DMS153 treated with DMSO at 0.1 percent for 48 hours (cell line): ENCODE results near the gene SELENON.

Experiments
- DNase-seq: peaks from one replicate; lab custom pipeline; 2025; ENCODE audit not compliant: unreplicated experiment; lab: John Stamatoyannopoulos, UW

SELENON gene

DNA sequence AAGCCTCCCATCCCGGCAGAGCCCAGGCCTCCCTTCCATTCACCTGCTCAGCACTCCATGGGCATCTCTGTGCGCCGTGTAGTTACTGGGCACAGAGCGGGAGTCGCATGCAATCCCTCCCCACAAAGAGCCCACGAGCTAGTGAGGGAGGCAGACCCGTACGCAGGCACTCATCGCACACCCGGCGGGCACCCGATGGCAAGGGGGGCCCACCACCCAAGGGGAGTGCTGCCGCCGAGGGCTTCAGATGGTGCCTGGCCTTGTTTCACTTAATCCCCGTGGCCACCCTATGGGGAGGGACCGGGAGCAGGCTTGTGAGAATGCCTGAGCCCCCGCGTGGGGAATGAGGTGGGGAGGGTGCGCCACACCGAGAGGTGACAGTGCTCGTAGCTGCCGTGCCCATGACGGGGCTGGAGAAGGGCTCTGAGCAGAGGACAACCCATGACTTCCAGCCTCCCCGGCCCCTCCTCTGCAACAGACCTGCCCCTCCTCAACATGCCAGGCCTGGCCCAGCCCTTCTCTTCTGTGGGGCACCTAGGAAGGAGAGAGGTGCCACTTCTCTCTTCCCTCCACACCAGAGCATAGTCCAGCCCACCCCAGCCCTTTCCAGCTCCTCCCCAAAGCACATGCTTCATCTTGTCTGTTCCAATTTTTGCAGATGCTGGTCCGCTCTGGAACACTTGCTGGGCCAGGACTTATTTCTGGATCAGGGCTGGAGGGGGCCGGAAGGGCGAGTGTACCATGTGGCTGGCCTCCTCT, 30.2 kb upstream of the SELENON start:
- no peak for DNase-seq

DNA sequence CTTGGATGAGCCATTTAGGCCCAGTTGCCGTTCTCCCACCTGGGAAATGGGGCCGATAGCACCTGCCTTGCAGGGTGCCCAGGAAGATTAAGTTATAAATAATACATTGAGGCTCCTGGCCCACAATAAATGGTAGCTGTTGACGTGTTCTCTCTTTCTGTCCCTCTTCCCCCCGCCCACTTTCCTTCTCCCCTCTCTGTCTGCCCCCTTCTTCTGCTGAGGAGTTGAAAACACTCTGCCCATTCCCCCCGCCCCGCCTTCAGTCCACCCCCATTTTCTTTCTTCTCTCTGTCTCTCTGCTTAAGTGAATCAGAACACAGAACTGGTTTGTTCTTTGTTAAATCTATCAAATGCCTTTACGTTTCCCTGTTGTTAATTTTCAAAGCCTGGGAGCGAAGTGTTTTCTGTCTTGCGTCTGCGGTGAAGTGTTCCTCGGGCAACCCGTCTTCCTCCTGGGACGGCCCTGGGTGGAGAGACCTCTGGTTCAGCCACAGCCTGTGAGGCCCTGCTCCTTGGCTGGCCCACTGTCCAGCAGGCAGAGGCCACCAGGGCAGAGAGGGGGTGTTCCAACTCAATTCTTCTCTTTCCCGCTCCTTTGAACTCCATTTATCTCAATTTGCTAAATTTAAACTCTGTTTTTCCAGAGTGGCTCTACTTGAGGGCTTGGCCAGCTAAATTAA, 29.3 kb upstream of the SELENON start:
- DNase-seq, result no peak

DNA sequence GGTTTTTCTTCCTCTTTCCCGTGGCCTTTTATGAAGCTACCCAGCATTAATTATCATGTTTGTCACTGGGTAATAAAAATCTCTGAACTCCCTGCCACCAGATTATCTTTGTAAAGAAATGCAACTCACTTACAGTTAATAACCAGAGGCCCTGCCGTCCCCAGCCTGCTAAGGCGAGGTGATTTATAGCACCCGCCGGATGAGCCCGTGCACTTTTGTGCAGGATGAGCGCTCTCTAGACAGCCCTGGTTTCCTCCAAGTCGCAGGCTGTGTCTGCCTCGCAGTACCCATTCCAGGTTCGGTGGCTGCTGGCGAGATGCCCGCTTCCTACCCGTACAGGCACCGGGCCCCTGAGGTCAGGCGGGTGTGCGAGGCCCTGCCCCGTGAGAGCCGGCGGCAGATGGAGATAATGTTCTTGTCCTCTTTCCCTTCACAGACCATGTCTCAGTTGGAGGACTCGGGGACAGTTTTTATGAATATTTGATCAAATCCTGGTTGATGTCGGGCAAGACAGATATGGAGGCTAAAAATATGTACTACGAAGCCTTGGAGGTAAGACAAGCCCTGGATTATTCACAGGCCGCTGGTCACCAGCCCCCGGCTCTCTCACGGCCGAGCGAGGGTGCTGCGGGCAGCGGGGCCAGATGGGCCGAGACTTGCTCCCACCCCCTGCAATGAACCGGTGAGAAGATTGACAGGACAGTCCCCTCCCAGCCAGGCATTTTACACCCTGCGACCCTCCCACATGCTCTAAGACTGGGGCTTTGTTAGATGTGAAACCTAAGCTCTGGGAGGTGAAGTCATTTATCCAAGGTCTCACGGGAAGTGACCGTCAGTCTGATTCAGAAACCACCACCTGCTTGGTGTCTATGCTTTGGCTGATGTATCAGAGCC, 28.5 kb upstream of the SELENON start:
- DNase-seq, result peak; percentile 71

DNA sequence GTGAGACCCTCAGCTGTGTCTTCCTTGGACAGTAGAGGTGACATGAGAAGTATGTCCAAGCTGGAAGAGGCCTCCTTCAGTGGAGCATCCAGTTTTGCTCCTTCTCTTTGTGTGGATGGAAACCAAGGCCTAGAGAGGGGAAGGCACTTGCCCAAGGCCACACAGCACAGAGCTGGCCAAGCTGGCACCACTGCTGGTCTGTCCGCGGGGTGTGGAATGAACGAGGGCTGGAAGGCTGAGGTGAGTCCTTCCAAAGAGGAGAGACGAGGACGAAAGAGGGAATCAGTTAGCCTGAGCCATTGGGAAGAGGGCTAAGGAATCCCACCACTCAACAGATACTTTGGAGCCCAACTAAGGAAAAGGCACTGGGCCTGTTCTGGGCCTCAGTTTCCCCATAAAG, 27.8 kb upstream of the SELENON start:
- DNase-seq, result no peak

DNA sequence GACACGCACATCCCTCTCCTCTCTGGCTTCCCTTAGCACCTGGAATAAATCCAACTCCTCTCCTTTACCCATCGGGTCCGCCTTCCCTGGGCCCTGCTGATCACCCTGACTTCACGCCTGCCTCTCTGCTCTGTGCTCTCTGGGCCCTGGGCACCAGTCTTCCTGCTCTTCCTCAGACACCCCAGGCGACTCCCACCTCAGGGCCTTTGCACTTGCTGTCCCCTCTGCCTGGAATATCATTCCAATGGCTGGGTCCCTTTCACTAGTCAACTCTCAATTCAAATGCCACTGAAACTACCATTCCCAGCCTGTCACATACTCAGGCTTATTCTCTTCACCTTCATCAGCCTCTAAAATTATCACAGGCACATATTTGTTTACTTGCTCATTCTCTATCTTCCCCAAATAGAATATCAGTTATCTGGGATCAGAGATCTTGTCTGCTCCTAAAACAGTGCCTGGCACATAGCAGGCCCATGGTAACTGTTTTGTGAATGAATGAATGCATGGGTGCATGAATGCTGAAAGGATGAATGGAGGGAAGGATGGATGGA, 27.2 kb upstream of the SELENON start:
- DNase-seq, result no peak

DNA sequence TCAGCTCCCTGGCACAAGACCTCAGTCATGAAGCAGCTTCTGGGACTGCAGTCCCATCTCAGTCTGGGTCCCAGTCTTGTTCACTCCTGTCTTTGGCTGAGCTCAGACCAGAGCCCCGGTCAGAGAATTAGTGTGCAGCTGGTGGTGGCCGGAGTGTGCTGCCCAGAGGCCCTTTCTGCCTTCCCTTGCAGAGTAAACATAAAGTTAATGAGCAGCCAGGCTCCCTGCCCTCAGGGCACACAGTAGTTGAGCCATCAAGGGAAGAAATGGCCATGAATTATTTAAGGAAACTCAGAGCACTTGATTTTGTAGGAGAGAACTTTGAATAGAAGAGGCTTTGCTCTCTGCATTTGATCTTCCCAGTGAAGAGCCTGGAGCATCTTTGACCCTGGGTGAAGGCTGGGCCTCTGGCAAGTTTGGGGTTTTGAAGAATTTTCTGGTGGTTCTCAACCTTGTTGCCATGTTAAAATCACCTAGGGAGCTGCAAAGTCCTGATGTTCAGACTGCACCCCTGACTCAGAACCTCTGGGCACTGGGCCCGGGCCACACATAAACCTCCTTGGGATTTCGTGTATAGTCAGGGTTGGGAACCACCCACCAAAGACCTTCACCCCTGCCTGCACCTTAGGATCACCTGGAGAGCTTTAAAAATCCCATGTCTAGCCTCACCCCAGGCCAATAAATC, 26.4 kb upstream of the SELENON start:
- no peak for DNase-seq

DNA sequence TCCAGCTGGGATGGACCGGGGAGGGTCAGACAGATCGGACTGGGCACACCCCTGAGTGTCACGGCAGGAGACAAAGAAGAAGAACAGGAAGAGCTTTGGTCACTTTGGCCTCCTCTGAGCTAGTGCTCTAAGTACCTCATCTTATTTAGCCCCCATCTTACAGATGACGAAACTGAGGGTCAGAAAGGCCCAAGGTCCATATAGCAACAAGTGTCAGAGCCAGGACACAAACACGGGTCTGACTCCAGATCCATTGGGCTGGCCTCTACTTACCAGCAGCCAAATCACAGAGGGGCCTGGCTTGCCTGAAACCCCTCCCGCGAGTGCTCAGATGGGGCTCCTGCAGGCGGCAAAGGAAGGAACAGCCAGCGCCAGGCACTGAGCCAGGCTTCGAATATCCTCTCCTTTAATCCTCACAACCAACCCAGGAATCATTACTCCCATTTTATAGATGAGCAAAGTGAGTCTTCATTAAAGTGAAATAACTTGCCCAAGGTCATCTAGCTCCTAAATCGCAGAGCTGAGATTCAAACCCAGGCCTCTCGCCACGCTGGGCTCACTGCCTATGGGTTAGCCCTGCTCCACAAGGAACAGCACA, 25.7 kb upstream of the SELENON start:
- no peak for DNase-seq

DNA sequence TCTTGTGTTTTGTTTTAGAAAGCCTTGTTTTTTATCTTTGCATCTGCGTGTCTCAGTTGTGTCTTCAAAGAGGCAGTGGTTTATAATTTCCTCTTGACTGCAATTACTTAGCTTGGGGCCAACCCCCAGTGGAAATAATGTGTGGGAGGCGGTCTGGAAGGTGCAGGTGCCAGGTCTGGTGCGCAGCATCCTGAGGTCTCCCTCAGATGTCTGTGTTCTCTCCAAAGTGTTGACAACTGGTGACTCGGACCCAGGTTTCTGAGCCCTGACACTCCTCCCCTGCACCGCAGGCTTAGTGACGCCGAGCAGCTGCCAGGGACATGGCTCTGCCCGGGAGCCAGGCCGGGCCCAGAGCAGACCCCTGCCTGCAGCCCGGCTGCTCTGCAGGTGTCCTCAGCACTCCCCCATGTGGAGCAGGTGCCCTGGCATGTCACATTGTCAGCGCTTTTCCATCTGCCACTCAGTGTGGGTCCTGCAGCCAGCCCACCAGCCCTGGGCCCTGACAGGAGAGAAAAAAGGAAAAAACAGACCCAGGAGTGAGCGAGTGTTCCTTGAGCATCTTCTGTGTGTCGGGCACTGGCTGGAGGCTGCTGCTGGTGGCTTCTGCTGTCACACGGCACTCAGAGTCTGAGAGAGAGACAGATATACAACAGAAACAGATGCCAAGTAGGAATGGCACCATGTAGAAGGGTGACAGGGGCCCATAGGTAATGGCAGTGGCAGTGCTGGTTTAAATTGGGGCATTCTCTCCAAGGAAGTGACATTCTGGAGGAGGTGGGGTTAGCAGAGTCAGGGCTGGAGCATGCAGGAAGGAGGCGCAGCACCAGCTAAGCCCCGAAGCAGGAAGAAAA, 24.8 kb upstream of the SELENON start:
- peak; percentile 29 for DNase-seq

DNA sequence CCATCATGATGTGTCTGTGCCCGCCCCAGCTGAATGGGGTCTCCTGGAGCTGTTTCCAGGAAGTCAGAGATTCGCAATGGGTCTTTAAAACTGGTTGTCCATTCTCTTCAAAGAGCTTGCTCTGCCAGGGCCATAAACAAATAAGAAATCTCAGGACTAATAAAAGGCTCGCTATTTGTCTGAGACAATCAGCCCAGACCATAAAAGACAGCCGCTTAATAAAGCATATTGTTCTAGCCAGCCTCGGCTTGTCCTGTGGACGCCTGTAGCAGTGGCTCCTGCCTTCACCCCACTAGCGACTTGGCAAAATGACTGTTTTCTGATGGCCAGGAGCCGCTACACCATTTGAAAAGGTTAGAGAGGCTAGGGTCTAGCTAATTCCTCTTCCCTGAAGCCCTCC, 20.6 kb upstream of the SELENON start:
- DNase-seq, result no peak

DNA sequence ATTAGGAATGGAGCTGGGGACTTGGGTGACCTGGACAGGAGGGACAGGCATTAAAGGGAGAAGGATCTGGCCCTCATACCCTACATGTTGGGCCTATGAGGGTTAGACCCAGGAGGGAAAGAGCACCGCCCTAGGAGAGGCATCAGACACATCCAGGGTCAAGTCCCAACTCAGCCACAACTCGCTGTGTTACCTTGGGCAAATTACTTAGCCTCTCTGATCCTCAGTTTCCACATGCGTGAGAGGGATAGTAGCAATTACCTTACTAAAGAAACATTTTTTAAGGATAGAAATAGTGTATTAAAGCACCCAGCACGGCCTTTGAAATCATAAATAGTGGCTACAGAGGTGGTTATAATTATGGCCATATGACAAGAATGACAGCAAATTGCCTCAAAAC, 20.1 kb upstream of the SELENON start:
- DNase-seq, result no peak

DNA sequence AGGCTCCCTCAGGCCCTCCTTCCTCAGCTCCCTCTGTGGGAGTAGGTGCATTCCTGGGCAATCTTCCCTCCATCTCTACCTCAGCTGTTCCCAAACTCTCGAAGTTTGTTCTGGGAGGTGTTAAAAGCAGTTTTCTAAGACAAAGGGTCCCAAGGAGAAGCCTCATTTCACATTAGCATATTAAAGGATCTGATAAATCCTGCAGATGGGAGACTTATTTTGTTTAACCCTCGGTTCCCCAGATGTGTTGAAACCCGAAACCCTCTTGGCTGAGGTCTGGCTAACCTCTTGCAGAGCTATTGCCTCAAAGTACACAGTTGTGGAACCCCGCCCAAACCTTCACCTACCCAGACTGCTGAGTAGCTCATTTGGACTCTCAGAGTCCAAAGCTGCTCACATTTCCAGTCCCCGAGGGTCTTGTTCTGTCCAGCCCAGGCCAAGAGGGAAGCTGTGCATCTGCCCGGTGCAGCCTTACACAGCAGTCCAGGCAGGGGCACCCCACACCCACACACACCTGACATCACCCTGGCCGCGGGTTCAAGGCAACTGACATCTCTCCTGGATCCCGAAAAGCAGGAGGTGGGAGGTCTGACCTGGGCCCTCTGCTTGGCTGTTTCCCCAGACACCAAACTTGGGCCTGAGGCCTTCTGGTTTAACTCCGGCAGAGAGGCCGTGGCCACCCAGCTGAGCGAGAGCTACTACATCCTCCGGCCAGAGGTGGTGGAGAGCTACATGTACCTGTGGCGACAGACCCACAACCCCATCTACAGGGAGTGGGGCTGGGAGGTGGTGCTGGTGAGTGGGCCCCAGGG, 19.5 kb upstream of the SELENON start:
- DNase-seq, result peak; percentile 41

DNA sequence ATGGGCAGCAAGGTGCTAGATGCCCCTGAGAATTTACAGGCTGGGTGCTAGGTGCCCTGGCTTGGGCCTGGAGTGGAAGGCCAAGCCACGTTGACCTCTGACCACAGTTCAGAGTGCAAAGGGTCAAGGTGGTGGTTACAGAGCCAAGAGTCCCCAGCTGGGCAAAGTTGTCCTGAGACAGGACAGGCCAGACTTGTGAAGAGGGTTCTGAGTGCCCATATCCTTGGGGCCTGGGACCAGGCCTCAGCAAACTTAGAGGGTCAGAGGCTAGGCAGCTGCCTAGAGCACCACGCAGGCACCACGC, 18.9 kb upstream of the SELENON start:
- no peak for DNase-seq

DNA sequence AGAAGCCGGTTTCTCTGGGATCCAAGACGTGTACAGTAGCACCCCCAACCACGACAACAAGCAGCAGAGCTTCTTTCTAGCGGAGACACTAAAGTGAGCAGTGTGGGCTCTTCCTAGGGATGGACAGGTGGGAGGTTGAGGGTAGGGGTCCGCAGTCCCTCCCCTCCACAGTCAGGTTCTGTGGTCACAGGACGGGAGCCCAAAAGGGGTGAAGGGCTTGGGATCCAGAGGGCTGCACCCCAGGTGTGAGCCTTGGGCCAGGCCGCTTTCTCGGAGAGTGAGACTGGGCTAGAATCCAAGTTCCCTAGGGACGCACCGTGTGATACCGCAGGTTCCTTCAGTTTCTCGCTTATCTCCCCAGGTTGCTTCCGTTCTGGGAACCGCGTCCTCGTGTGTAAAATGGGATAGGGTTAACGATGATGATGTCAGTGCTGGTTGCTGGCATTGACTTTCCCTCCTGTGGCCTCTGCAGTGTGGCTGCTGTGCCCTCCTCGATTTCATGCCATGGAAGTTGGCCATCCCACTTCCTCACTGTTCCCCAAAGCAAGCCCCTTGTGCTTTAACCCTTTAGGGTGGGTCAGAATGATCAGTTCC, 17.3 kb upstream of the SELENON start:
- DNase-seq, result no peak

DNA sequence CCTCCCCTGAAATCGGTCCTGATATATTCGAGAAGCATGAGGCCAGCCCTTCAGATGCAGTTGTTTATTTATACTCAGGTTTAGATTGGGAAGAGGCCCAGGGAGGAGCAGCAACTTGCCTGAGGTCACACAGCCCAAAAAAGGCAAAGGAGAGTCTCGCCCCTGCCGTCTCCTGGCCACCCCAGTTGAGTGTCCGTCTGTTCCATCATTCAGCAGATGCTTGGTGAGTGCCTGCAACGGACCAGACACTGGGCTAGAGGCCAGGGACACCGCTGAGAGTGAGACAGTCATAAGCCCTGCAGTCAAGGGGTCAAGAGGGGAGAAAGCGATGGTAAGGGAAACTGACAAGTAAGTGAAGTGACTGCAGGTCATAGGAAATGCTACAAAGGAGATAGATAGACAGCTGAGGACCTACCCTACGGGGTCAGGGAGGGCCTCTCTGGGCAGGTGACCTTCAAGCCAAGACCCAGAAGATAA, 15.4 kb upstream of the SELENON start:
- no peak for DNase-seq

DNA sequence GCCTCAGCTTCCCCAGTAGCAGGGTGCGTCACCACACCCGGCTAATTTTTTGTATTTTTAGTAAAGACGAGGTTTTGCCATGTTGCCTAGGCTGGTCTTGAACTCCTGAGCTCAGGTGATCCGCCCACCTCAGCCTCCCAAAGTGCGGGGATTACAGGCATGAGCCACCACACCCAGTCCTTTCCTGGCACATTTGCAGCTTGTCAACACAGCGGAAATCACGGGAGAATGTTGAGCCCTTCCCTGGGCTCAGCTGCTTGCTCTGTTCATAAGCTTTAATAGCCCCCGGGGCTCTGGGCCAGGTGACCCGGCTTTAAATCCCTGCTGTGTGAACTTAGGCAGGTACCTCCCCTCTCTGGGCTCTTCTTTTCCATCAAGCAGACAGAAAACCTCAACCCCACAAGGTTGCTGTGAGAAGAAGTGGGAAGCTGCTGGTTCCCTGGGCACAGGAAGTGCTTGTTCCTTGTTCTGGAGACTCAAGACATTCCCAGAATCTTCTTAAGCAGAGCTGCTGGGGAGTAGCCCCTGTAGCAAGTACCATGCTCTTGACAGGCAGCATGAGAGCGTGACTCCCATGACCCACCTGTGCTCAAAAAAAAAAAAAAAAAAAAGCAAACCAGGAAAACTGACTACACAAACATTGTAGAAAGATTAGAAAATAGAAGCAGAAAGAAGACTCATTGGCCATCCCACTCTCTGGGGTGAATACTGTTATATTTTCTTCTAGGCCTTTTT, 14.5 kb upstream of the SELENON start:
- no peak for DNase-seq

DNA sequence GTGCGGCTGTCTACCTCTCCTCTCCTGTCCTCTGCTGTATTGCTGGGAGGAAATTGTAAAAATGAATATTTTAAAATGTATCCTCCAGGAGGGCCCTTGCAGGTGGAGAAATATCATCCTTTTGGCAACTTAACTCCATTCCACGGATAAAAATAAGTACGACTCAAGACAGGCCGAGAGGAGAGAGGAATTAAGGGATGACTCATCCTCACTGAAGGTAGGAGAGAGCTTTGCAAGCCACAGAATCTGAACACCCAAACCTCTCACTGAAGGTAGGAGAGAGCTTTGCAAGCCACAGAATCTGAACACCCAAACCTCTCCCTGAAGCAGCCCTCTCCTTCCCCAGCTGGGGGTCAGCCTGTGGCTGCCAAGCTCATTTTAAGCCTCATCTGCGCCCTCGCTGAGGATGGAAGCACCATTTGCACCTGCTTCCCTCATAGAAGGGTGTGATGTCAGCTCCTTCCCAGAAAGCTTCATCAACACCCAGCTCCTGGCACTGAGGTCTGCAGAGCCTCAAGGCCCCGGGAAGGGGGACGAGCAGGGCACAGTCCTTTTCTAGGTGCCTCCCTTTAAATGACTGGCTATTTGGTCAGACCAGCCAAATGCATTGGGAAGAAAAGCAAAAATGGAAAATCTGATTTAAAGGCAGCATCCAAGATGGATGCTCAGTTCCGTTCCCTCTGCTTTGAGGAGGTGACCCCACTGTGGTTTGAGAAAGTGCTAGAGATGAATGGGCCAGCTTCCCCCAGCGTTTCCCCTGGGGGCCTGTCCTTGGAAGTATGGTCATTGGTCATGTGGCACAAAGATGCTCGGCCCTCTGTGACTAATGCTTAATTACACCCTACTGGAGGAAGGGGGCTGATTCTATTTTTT, 12.9 kb upstream of the SELENON start:
- DNase-seq, result no peak

DNA sequence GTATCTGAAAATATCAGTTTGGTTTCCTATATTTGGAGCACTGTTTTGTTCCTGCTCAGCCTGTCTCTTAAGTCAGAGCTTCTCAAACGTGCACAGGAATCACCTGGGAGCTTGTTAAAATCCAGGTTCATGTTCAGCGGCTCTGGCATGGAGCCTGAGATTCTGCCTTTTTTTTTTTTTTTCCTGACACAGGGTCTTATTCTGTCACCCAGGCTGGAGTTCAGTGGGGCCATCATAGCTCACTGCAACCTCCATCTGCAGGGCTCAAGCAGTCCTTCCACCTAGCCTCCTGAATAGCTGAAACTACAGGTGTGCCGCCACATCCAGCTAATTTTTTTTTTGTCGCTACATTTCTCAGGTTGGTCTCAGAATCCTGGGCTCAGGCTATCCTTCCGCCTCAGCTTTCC, 12.2 kb upstream of the SELENON start:
- no peak for DNase-seq
